CD4-positive, alpha-beta T cell treated with Interleukin-15 for 4 hours (primary cell): ENCODE results near the gene PTPRR.
A peak's percentile ranks its signal among the peaks of the same experiment; 100 is the strongest.

ENCODE experiments used
- DNase-seq: peaks from one replicate; pipeline ENCODE4 v3.0.0-alpha.2; 2020; ENCODE audit warnings: low spot score

PTPRR gene

DNA sequence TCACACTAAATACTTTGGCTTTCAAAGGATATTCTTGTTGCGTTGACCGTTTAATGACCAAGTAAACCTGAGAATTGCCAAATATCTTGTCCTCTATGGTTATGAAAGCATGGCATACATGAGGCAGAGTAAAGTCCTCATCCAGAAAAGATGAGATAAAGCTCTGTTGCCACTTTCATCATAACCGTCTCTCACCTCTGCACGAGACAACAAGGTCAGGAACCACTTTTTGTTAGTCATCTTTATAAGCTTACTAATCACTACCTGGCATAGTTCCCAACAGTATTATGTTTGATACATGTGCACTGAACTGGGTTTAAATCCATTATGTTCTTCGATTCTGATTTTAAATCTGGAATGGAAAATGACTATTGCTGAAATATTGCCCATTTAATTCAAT lies 314.6 kb downstream of the PTPRR start:
- no peak for DNase-seq

DNA sequence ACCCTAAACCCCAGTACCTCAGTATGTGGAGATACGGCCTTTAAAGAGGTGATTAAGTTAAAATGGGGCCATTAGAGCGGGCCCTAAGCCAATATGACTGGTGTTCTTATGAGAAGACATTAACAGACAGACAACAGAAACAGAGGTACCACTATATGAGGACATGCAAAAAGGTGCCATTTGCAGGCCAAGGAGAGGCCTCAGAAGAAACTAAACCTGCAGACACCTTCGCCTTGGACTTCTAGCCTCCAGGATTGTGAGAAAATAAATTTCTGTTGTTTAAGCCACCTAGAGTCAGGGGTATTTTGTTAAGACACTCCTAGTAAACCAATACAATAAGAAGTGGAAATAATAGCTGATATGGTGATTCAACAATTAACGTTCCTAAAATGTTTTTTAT lies 315.9 kb downstream of the PTPRR start:
- no peak for DNase-seq

DNA sequence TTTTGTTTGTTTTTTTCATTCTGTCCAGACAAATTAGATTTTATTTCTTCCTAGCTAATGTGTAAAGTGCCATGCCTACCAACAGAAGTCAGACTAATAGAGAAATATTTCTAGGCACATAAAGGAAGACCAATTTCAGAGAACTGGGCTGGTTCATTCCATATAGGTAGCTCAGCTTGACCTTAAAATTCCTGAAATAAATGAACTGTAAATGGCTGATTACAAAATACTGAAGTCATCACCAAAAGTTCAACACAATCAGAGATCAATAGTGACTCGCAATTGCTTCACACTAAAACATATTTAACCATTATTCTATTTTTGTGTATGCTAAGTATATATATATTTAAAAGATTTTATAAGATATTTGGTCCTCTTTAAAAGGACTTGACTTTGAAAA lies 317.5 kb downstream of the PTPRR start:
- DNase-seq: no peak

DNA sequence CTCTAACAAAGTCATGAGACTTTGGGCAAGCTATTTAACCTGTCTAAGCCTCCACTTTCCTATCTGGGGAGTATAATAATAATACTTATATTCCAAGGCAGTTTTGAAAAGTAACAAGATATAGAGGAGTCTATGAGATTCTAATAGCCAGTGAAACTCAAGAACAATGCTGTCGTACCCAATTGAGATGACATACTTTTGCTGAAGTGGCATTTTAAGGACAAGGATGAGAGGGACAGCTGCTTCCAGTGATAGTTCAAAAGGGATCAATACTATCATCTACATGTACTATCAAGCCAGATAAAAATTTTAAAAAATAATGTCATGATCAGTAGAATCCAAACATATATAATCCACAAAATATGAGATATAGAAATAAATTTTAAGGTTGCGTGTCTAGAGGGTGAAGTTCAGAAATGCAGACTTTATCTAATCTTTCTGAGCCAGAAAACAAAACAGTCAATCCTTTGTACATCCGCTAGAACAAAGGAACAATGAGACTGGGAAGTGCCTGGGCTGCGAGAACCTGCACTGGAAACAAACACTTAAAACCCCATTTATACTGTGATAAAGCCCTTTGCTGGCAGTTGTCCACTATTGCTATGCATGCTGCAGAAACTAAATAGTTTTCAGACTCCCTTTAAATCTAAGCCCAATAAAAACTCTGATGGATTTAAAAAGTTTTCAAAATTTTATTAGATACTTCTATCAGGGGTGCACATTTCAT lies 321.9 kb downstream of the PTPRR start:
- DNase-seq: no peak

DNA sequence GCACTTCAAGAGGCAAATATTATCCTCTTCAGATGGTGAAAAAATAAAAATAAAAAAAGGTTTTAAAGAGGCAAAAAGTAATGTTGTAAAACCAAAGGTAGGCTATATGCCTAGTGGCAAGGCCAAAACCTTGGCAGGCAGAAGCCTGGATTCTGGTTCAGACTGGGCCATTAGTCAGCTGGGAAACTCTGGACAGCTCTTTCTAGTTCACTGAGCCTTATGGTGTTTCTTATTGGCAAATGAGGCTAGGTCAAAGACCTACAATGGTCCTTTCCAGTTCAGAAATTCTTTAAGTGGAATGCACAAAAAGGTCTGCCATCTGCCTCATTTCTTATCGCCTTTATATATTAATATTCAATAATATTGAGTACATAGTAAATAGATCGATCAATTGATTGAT lies 327.9 kb downstream of the PTPRR start:
- DNase-seq: no peak

DNA sequence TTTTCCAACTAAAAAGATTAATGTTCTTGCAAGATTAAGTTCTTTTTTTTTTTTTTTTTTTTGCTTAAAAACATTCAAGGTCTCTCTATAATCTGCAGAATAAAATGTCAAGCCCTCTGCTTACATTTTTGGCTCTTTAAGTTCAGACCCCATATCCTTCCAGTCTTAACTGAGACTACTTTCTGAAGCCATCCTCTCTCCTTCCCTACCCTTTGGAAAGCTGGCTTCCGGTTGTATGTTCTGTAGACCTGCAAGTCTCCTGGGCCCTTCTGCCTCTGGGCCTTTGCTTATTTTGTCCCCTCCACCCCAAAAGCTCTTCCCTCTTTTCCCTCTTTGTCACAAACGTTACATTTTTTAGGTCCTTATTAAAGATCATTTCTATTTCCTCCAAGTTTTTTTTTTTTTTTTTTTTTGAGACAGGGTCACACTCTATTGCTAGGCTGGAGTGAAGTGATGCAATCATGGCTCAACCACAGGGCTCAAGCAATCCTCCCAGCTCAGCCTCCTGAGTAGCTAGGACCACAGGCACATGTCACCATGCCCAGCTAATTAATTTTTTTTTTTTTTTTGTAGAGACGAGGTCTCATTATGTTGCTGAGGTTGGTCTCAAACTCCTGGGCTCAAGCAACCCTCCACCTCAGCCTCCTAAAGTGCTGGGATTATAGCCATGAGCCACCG lies 329.9 kb downstream of the PTPRR start:
- no peak for DNase-seq

DNA sequence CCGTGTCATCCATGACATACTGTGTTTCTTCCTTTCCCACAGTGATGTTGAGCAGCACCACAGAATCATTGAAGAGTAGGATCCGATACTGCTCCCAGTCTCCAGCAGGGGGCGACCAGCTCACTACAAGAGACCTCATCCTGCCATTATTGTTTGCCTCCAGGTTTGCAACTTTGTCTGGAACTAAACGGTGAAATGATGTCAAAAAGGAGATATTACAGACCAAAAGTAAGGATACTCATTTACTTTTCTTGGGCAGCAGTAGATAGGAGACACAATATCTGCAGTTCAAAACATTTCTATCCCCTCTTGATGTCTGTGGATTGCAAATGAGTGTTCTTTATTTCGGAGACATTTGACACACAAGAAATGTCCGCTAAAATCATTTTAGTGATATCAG lies 330.5 kb downstream of the PTPRR start:
- DNase-seq: peak; percentile 45
